ENCODE measurements around the gene POM121L2. TPM values are rescaled to one million over a fixed set of nuclear protein-coding genes. Genes with fewer than 3 reads are reported as not detected.
A peak's percentile ranks its signal among the peaks of the same experiment; 100 is the strongest.

Gene POM121L2
- total and polyA plus RNA-seq, 9 of the 15 experiments (the other 6 are each of a cell fraction or from before 2014, with no cell fraction given) = 0.23 to 0.45 TPM; not detected in 7

DNA sequence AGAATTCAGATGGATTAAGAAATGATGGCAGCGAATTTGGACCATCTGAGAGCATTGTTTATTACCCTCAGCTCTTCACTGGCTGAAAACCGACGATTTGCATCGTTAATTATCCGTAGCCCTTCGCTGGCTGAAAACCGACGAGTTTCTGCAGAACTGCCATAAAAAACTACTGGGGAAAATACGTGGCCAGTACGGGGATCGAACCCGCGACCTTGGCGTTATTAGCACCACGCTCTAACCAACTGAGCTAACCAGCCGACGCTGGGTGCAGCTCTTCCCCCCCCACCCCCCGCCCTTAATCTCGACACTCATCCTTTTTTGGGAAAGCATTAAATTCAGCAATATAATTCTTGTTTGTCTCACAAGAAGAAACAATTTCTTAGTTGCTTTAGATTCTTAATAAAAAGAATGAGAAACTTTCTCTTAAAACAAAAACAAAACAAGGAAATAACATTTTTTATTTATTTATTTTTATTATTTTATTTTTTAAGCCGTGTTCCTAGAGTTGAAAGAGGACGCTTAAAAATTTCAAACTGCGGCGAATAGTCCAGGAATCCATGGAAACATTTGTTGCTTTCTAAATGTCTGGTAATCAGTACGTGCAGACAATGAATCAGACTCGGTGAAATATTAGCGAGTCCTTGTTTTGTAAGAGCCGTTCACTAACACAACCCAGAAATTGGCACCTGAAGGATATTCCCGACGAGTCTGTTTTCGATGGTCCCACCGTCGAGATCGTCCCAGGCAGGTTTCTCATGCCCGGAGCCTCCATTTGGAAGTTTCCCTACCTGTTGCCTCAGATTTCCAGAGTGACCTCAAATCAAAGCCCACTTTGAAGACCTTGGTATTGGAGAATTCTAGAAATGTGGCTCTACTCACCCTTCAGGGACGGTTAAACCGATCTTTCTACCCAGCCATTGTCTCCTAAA lies 36.8 kb downstream of the POM121L2 start (continued):
- TF ChIP-seq, protein P1, sequence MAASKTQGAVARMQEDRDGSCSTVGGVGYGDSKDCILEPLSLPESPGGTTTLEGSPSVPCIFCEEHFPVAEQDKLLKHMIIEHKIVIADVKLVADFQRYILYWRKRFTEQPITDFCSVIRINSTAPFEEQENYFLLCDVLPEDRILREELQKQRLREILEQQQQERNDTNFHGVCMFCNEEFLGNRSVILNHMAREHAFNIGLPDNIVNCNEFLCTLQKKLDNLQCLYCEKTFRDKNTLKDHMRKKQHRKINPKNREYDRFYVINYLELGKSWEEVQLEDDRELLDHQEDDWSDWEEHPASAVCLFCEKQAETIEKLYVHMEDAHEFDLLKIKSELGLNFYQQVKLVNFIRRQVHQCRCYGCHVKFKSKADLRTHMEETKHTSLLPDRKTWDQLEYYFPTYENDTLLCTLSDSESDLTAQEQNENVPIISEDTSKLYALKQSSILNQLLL (CRISPR knock-in tag; IDR thresholded peaks at IDR 0.05; ENCODE audit: borderline replicate concordance) = no peak
- TF ChIP-seq CEBPB (tag; IDR thresholded peaks at IDR 0.05) (no peak), ZSCAN32 (CRISPR knock-in tag; IDR thresholded peaks at IDR 0.05) (no peak), CSDE1 (IDR thresholded peaks at IDR 0.05) (no peak), RB1 (IDR thresholded peaks at IDR 0.05; ENCODE audit: low read depth) (peak; percentile 53; the same call in 1 of the 2 replicates), PPARD (CRISPR knock-in tag; IDR thresholded peaks at IDR 0.05) (no peak), SNRNP70 (optimal IDR thresholded peaks at IDR 0.05; ENCODE audit: low read depth, low read length) (no peak), FOXP1 (CRISPR knock-in tag; IDR thresholded peaks at IDR 0.05) (no peak), NR1H2 (CRISPR knock-in tag; IDR thresholded peaks at IDR 0.05) (no peak), ZNF764 (CRISPR knock-in tag; IDR thresholded peaks at IDR 0.05; ENCODE audit: low read depth) (0 out of 2 replicates have a peak, but pooled peaks have one; percentile 71)
- TF ChIP-seq, protein P2, sequence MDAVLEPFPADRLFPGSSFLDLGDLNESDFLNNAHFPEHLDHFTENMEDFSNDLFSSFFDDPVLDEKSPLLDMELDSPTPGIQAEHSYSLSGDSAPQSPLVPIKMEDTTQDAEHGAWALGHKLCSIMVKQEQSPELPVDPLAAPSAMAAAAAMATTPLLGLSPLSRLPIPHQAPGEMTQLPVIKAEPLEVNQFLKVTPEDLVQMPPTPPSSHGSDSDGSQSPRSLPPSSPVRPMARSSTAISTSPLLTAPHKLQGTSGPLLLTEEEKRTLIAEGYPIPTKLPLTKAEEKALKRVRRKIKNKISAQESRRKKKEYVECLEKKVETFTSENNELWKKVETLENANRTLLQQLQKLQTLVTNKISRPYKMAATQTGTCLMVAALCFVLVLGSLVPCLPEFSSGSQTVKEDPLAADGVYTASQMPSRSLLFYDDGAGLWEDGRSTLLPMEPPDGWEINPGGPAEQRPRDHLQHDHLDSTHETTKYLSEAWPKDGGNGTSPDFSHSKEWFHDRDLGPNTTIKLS (IDR thresholded peaks at IDR 0.05; ENCODE audit: borderline replicate concordance, low read depth) = no peak
- TF ChIP-seq, protein P3, sequence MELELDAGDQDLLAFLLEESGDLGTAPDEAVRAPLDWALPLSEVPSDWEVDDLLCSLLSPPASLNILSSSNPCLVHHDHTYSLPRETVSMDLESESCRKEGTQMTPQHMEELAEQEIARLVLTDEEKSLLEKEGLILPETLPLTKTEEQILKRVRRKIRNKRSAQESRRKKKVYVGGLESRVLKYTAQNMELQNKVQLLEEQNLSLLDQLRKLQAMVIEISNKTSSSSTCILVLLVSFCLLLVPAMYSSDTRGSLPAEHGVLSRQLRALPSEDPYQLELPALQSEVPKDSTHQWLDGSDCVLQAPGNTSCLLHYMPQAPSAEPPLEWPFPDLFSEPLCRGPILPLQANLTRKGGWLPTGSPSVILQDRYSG (tag; conservative IDR thresholded peaks at IDR 0.05; ENCODE audit: low read depth) = no peak
- TF ChIP-seq, protein P4, sequence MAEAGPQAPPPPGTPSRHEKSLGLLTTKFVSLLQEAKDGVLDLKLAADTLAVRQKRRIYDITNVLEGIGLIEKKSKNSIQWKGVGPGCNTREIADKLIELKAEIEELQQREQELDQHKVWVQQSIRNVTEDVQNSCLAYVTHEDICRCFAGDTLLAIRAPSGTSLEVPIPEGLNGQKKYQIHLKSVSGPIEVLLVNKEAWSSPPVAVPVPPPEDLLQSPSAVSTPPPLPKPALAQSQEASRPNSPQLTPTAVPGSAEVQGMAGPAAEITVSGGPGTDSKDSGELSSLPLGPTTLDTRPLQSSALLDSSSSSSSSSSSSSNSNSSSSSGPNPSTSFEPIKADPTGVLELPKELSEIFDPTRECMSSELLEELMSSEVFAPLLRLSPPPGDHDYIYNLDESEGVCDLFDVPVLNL (CRISPR knock-in tag; IDR thresholded peaks at IDR 0.05; ENCODE audit: low read depth) = no peak
- TF ChIP-seq, protein P5, sequence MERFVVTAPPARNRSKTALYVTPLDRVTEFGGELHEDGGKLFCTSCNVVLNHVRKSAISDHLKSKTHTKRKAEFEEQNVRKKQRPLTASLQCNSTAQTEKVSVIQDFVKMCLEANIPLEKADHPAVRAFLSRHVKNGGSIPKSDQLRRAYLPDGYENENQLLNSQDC (CRISPR knock-in tag; IDR thresholded peaks at IDR 0.05) = no peak
- TF ChIP-seq, protein P6, sequence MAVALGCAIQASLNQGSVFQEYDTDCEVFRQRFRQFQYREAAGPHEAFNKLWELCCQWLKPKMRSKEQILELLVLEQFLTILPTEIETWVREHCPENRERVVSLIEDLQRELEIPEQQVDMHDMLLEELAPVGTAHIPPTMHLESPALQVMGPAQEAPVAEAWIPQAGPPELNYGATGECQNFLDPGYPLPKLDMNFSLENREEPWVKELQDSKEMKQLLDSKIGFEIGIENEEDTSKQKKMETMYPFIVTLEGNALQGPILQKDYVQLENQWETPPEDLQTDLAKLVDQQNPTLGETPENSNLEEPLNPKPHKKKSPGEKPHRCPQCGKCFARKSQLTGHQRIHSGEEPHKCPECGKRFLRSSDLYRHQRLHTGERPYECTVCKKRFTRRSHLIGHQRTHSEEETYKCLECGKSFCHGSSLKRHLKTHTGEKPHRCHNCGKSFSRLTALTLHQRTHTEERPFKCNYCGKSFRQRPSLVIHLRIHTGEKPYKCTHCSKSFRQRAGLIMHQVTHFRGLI (CRISPR knock-in tag; IDR thresholded peaks at IDR 0.05) = no peak
- TF ChIP-seq, protein P7, sequence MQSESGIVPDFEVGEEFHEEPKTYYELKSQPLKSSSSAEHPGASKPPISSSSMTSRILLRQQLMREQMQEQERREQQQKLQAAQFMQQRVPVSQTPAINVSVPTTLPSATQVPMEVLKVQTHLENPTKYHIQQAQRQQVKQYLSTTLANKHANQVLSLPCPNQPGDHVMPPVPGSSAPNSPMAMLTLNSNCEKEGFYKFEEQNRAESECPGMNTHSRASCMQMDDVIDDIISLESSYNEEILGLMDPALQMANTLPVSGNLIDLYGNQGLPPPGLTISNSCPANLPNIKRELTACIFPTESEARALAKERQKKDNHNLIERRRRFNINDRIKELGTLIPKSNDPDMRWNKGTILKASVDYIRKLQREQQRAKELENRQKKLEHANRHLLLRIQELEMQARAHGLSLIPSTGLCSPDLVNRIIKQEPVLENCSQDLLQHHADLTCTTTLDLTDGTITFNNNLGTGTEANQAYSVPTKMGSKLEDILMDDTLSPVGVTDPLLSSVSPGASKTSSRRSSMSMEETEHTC (IDR thresholded peaks at IDR 0.05) = no peak
